Measurements from ENCODE around the gene KAZALD1. TPM values are rescaled to one million over a fixed set of nuclear protein-coding genes. Genes with fewer than 3 reads are reported as not detected.

KAZALD1 gene
- total RNA-seq, 4 donors from 2014 or later: 25.9 to 41.8 (median 39.1) TPM; not detected in 1

DNA sequence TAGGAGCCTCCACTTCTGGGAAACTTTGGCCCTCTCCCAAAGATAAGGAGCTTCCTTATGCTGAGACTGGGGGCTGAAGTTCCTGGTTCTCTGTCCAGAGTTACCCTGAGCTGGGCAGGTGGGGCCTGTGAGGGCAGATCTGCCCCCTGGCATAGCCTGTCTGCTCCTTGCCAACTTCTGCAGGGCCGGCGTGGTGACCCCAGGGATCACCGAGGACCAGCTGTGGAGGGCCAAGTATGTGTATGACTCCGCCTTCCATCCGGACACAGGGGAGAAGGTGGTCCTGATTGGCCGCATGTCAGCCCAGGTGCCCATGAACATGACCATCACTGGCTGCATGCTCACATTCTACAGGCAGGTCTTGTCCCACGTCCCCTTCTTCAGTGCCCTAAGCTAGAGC lies 26.5 kb upstream of the KAZALD1 start:
- Histone ChIP-seq H3K27ac (no peak overlapping the region), H3K4me3 (no peak overlapping the region), H3K9me3 (no peaks in the 10 kb centered on the region), H3K27me3 (no peaks in the 10 kb centered on the region), H3K4me1 (peaks cover 0 to 26% (median 7%) of the 10 kb centered on the region in 4 donors), H3K36me3 (peaks cover 0 to 57% (median 0%) of the 10 kb centered on the region in 3 donors)
- DNase-seq: no peak
- TF ChIP-seq, protein P1, sequence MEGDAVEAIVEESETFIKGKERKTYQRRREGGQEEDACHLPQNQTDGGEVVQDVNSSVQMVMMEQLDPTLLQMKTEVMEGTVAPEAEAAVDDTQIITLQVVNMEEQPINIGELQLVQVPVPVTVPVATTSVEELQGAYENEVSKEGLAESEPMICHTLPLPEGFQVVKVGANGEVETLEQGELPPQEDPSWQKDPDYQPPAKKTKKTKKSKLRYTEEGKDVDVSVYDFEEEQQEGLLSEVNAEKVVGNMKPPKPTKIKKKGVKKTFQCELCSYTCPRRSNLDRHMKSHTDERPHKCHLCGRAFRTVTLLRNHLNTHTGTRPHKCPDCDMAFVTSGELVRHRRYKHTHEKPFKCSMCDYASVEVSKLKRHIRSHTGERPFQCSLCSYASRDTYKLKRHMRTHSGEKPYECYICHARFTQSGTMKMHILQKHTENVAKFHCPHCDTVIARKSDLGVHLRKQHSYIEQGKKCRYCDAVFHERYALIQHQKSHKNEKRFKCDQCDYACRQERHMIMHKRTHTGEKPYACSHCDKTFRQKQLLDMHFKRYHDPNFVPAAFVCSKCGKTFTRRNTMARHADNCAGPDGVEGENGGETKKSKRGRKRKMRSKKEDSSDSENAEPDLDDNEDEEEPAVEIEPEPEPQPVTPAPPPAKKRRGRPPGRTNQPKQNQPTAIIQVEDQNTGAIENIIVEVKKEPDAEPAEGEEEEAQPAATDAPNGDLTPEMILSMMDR (IDR thresholded peaks at IDR 0.05): no peak
- no peak for TF ChIP-seq POLR2A (IDR thresholded peaks at IDR 0.05)

DNA sequence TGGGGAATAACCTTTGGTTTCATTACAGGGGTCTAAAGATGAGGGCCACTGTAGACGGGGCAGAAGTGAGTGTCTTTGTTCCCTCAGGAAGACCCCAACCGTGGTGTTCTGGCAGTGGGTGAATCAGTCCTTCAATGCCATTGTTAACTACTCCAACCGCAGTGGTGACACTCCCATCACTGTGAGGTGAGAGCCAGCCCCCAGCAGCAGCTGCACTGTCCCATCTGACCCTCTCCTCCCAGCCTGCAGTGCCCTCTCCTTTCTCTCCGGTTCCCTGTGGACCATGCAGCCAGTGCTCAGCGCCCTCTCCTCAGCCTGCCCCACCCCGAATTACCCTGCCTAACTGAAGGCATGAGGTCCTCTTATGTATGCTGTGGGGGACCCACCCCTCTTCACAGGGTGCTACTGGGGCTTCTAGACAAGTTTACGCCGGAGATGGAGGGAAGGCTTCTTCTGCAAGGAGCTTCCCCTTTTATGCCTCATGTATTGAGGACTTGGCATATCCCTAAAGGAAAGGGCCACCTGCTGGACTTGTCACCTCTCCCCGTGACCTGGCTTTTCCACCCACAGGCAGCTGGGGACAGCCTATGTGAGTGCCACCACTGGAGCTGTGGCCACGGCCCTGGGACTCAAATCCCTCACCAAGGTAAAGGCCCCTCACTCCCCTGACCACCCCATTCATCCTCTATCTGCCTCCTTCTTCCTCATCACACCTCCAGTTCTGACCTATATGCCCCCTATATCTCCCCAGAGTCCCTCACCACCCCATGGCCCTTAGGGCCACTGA lies 25.7 kb upstream of the KAZALD1 start:
- TF ChIP-seq, protein P1 (IDR thresholded peaks at IDR 0.05): no peak
- no peak for TF ChIP-seq POLR2A (IDR thresholded peaks at IDR 0.05)
- Histone ChIP-seq H3K36me3 (peaks cover 0 to 57% (median 0%) of the 10 kb centered on the region in 3 donors), H3K27ac (peak overlapping the region in 1 of 4 donors; percentile 9), H3K27me3 (no peaks in the 10 kb centered on the region), H3K4me3 (no peak overlapping the region), H3K9me3 (no peaks in the 10 kb centered on the region), H3K4me1 (peaks cover 0 to 28% (median 4%) of the 10 kb centered on the region in 4 donors)
- DNase-seq: no peak

DNA sequence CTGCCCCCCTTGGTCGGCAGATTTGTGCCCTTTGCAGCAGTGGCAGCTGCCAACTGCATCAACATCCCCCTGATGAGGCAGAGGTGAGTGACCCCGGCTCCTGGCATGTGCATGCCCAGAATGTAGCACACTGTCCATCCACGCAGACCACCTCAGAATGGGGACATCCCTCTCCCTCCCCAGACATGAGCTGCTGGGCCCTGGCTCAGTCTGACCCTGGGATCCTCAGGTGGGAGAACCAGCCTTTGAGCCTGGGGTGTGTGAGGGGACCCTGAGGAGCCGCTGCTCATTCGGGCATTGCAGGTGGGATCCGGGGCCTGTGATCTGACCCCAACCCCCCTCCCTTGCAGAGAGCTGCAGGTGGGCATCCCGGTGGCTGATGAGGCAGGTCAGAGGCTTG lies 25.1 kb upstream of the KAZALD1 start:
- no peaks in the 10 kb centered on the region for H3K9me3 ChIP-seq
- peaks cover 0 to 32% (median 4%) of the 10 kb centered on the region in 4 donors for H3K4me1 ChIP-seq
- no peak overlapping the region for H3K4me3 ChIP-seq
- TF ChIP-seq, protein P1 (IDR thresholded peaks at IDR 0.05): no peak
- TF ChIP-seq POLR2A (IDR thresholded peaks at IDR 0.05): no peak
- H3K27me3 ChIP-seq: no peaks in the 10 kb centered on the region
- H3K27ac ChIP-seq: no peak overlapping the region
- peaks cover 0 to 57% (median 0%) of the 10 kb centered on the region in 3 donors for H3K36me3 ChIP-seq
- no peak for DNase-seq

DNA sequence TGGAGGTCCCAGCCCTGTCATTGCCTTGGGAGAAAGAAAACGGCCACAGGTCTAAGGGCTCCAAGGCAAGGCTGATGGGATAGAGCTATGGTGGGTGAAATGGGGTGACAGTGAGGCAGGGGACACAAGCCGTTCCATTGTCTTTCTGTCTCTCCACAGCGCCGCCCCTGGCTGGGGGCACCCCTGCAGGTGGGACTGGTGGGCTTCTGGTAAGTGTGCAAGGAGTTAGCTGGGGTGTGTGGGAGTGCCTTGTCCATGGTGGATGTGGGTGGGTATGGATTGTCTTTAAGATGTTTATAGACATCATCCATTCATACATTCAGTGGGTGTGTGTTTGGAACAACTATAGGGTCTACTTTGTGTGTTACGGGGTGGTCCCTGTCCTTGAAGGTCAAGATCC lies 23.3 kb upstream of the KAZALD1 start:
- H3K27ac ChIP-seq: no peak overlapping the region
- TF ChIP-seq, protein P1 (IDR thresholded peaks at IDR 0.05): no peak
- TF ChIP-seq POLR2A (IDR thresholded peaks at IDR 0.05): no peak
- DNase-seq: no peak
- H3K4me3 ChIP-seq: no peak overlapping the region
- H3K36me3 ChIP-seq: peaks cover 0 to 57% (median 0%) of the 10 kb centered on the region in 3 donors
- no peaks in the 10 kb centered on the region for H3K27me3 ChIP-seq
- H3K9me3 ChIP-seq: no peaks in the 10 kb centered on the region
- peaks cover 0 to 28% (median 3%) of the 10 kb centered on the region in 4 donors for H3K4me1 ChIP-seq

DNA sequence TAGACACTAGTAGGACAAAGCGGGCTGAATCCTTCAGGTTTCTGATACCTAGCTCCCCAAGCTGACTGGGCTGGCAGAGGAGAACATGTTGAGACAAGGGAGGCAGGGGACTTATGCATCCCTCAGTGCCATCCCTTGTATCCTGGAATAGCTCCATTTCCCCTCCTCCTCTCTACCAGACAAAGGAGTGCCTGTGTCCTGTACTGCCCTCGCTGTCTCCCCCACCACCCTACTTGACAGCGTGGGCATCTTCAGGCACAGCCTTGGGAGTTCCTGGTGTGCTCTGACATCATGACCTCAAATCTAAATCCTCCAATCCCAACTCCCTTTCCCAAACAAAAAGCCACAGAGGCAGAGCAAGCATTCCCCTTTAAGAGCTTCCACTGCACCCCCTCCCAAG lies 21.7 kb upstream of the KAZALD1 start:
- no peaks in the 10 kb centered on the region for H3K9me3 ChIP-seq
- peaks cover 0 to 52% (median 0%) of the 10 kb centered on the region in 3 donors for H3K36me3 ChIP-seq

More for the DNA sequence above, 21.7 kb upstream of the KAZALD1 start:
- no peak overlapping the region for H3K4me3 ChIP-seq
- H3K27ac ChIP-seq: no peak overlapping the region
- H3K27me3 ChIP-seq: no peaks in the 10 kb centered on the region
- DNase-seq: no peak
- no peak for TF ChIP-seq POLR2A (IDR thresholded peaks at IDR 0.05)
- TF ChIP-seq, protein P1 (IDR thresholded peaks at IDR 0.05): no peak
- H3K4me1 ChIP-seq: peaks cover 0 to 24% (median 3%) of the 10 kb centered on the region in 4 donors
